ENCODE measurements around the gene GOLGA8T.
"Not testable (repeated sequence)": the region's sequence is repeated elsewhere in the genome, so short reads cannot be mapped to it uniquely, and the experiment has no call there.

GRCh38 chr15:30143246-30143645, 8.4 kb downstream of the GOLGA8T start:
- TF ChIP-seq CTCF (IDR thresholded peaks at IDR 0.05); RXRA (IDR thresholded peaks at IDR 0.05; ENCODE audit: borderline replicate concordance, low read depth); FOXM1 (IDR thresholded peaks at IDR 0.05; ENCODE audit: low read depth); EP300 (IDR thresholded peaks at IDR 0.05; ENCODE audit: borderline replicate concordance in 1 of 2, low read depth in 1 of 2, low read length in 1 of 2); RFX5 (IDR thresholded peaks at IDR 0.05; ENCODE audit: low read length); NRF1 (IDR thresholded peaks at IDR 0.05; ENCODE audit: low read depth, low read length); ELF1 (IDR thresholded peaks at IDR 0.05); USF2 (IDR thresholded peaks at IDR 0.05; ENCODE audit: borderline replicate concordance, low read depth, low read length); CHD2 (IDR thresholded peaks at IDR 0.05; ENCODE audit: low read length, partially characterized antibody); REST (IDR thresholded peaks at IDR 0.05; ENCODE audit: low read depth, low read length); SMC3 (IDR thresholded peaks at IDR 0.05; ENCODE audit: low read depth, low read length); RAD21 (IDR thresholded peaks at IDR 0.05; ENCODE audit: low read length): not testable (repeated sequence)

Data from SK-N-SH (cell line).